Ovary (tissue), 9 donors: Measurements from ENCODE around the gene CCDC7. TPM values are rescaled to one million over a fixed set of nuclear protein-coding genes. Genes with fewer than 3 reads are reported as not detected.
"Not testable (repeated sequence)": the region's sequence is repeated elsewhere in the genome, so short reads cannot be mapped to it uniquely, and the experiment has no call there.

Experiments used
- DNase-seq, 5 donors: peaks; one replicate each; pipeline ENCODE4 v3.0.0-alpha.2; 2019 to 2020
- H3K27ac ChIP-seq, 2 donors: fragments of 200-600 bp; one replicate each; pipeline versions ENCODE4 v1.5.1 to v1.8.0; 2019 to 2022
- H3K27me3 ChIP-seq: fragments of 200-600 bp; one replicate; pipeline ENCODE4 v1.8.0; 2022
- H3K36me3 ChIP-seq: fragments of 200-600 bp; sonication (generic); one replicate; pipeline ENCODE4 v1.5.1; 2019
- H3K4me1 ChIP-seq: one replicate; pipeline ENCODE4 v1.8.1; 2013; ENCODE audit warnings: mild to moderate bottlenecking, moderate library complexity; ENCODE audit not compliant: insufficient read depth
- H3K4me3 ChIP-seq: fragments of 200-600 bp; sonication (generic); one replicate; pipeline ENCODE4 v1.5.1; 2017
- H3K9me3 ChIP-seq, 2 donors: fragments of 200-600 bp in 1 of 2; sonication (generic) in 1 of 2; one replicate each; pipeline versions ENCODE4 v1.5.1 to v1.8.1; 2013 to 2019; ENCODE audit warnings: mild to moderate bottlenecking in 1 of 2, moderate library complexity in 1 of 2
- EP300 ChIP-seq: sonication (generic); formaldehyde crosslinking; IDR thresholded peaks from one replicate; pipeline ENCODE4 v1.6.1; 2017; ENCODE audit warnings: antibody characterized with exemption
- POLR2A ChIP-seq: fragments of 450-650 bp; IDR thresholded peaks from one replicate; pipeline ENCODE4 v1.6.1; 2017; ENCODE audit warnings: antibody characterized with exemption, mild to moderate bottlenecking, moderate library complexity
- WGBS, 3 donors: extraction: QIAGEN DNeasy Blood & Tissue Kit in 1 of 3; methylation state at CpG; one replicate each; pipeline versions ENCODE4 v1.1.5 to v1.1.7; 2013 to 2017; 5-methylcytosine and 5-hydroxymethylcytosine counted together
- intact Hi-C, 4 donors: fragments of 100-400 bp; cut with DNase I; formaldehyde crosslinking; loops; one replicate each; pipeline versions ENCODE4 v1.11.0 to v1.15.1; 2022 to 2023
- polyA plus RNA-seq, 2 donors: library from polyadenylated mRNA; stranded (reverse); fragments of 200-250 nt in 1 of 2; fragments of 350-450 nt in 1 of 2; fragmentation: Illumina TruSeq in 1 of 2; extraction: RNeasy Lipid Tissue Mini Kit (QIAGEN cat#74804) in 1 of 2; gene quantifications; one replicate each; pipeline ENCODE4 v1.2.3, GENCODE V29; 2013 to 2014
- total RNA-seq, 7 donors: library from RNA; depleted of rRNA in 2 of 7; stranded (reverse); fragments of >200 nt in 2 of 7; fragmentation: NEBNext Ultra II Directional in 3 of 7; extraction: Animal tissue kit (Norgen Biotek cat#: 25700) in 3 of 7; gene quantifications; one replicate each; pipeline versions ENCODE4 v1.1.0 to v1.2.4, GENCODE V29; 2016 to 2023
- TF ChIP-seq, protein P1 (sequence below), 3 donors: fragments of 450-650 bp in 2 of 3; fragments of 200-600 bp in 1 of 3; IDR thresholded peaks; one replicate each; pipeline versions ENCODE4 v1.5.1 to v1.8.0; 2016 to 2022; ENCODE audit warnings: antibody characterized with exemption in 3 of 3, mild to moderate bottlenecking in 1 of 3
- donor health status: DM: no; HTN: no; CAD: no; lungs with moderate emphysema.
- donor health status: DM: no; HTN: no; CAD: no.
- donor health status: Bipolar disorder and iron deficiency.
- donor health status: DM: yes; HTN: yes; CAD: no.
- donor health status: DM: no; HTN: no; CAD: no.
- donor health status: DM: yes; HTN: yes; CAD: no.

Gene CCDC7
- total and polyA plus RNA-seq, 9 donors = 1.2 to 83.4 (median 47.2) TPM

DNA sequence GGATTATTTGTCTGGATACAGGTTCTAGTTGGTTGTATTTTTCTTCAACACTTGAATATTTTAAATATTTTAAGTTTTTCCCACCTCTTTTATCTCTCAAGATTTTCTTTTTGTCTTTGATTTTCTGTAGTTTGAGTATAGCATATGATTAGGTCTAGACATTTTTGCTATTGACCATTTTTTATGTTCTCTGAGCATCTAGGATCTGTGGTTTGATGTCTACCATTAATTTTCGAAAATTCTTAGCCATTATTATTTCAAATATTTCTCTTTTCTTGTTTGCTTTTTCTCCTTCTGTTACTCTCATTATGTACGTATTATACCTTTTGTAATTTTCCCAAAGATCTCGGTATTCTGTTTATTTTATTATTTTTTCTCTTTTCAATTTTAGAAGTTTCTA lies 293.0 kb downstream of the CCDC7 start:
- intact Hi-C loops = no loop called here
- Histone ChIP-seq H3K4me1 (no peaks in the 10 kb centered on the region), H3K27me3 (no peaks in the 10 kb centered on the region), H3K27ac (no peak overlapping the region), H3K36me3 (no peaks in the 10 kb centered on the region), H3K9me3 (no peaks in the 10 kb centered on the region), H3K4me3 (no peak overlapping the region)
- TF ChIP-seq, protein P1, sequence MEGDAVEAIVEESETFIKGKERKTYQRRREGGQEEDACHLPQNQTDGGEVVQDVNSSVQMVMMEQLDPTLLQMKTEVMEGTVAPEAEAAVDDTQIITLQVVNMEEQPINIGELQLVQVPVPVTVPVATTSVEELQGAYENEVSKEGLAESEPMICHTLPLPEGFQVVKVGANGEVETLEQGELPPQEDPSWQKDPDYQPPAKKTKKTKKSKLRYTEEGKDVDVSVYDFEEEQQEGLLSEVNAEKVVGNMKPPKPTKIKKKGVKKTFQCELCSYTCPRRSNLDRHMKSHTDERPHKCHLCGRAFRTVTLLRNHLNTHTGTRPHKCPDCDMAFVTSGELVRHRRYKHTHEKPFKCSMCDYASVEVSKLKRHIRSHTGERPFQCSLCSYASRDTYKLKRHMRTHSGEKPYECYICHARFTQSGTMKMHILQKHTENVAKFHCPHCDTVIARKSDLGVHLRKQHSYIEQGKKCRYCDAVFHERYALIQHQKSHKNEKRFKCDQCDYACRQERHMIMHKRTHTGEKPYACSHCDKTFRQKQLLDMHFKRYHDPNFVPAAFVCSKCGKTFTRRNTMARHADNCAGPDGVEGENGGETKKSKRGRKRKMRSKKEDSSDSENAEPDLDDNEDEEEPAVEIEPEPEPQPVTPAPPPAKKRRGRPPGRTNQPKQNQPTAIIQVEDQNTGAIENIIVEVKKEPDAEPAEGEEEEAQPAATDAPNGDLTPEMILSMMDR (IDR thresholded peaks at IDR 0.05) = no peak
- TF ChIP-seq EP300 (no peak), POLR2A (no peak)
- WGBS, 3 donors = 90 to 98% (median 96%) methylated on average over 3 of the region's 3 CpGs
- DNase-seq = no peak

DNA sequence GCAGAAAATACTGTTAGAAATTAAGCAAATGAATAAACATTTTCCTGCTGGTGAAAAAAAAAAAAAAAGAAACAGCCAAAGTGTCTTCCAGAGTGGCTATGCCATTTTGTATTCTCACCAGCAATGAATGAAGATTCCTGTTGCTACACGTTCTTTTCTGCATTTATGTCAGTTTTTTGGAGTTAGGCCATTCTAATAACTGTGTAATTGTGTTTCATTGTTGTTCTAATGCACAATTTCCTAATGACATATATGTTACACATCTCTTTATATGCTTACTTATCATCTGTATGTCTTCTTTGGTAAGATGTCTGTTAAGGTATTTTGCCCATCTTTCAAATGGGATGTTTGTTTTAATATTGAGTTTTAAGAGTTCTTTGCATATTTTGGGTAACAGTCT lies 298.4 kb downstream of the CCDC7 start:
- H3K27ac ChIP-seq = no peak overlapping the region
- H3K27me3 ChIP-seq = no peaks in the 10 kb centered on the region
- peaks cover 0 to 3% of the 10 kb centered on the region in 2 donors for H3K9me3 ChIP-seq
- no peak for DNase-seq
- 65 to 74% (median 71%) methylated on average over 1 of the region's 1 CpG for WGBS, 3 donors
- intact Hi-C loops = no loop called here
- no peaks in the 10 kb centered on the region for H3K4me1 ChIP-seq
- no peaks in the 10 kb centered on the region for H3K36me3 ChIP-seq
- TF ChIP-seq, protein P1 (IDR thresholded peaks at IDR 0.05) = no peak
- no peak for TF ChIP-seq POLR2A
- no peak for TF ChIP-seq EP300
- no peak overlapping the region for H3K4me3 ChIP-seq

DNA sequence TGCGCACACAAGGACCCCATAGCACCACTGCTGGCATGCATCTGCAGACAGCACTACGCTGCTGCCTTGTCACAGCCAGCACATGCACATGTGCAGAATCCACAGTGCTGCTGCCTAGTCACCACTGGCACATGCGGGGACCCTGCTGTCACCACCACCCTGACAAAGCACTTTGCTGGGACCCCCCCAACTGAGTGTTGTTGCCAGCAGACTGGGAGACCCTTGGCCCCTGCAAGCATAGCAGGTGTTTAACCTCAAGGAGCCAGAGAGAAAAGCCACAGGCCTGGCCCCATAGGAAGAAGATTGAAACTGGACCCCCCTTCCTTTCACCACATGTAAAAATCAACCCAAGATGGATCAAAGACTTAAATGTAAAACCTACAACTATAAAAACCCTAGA lies 300.9 kb downstream of the CCDC7 start:
- peaks cover 0 to 3% of the 10 kb centered on the region in 2 donors for H3K9me3 ChIP-seq
- no peak for DNase-seq
- no peak overlapping the region for H3K27ac ChIP-seq
- H3K4me3 ChIP-seq = no peak overlapping the region
- no peaks in the 10 kb centered on the region for H3K36me3 ChIP-seq
- WGBS, 3 donors = 58 to 97% (median 97%) methylated on average over 3 of the region's 3 CpGs
- no peaks in the 10 kb centered on the region for H3K27me3 ChIP-seq
- H3K4me1 ChIP-seq = no peaks in the 10 kb centered on the region
- intact Hi-C loops = no loop called here
- TF ChIP-seq POLR2A (no peak), EP300 (no peak)
- TF ChIP-seq, protein P1 (IDR thresholded peaks at IDR 0.05) = no peak

DNA sequence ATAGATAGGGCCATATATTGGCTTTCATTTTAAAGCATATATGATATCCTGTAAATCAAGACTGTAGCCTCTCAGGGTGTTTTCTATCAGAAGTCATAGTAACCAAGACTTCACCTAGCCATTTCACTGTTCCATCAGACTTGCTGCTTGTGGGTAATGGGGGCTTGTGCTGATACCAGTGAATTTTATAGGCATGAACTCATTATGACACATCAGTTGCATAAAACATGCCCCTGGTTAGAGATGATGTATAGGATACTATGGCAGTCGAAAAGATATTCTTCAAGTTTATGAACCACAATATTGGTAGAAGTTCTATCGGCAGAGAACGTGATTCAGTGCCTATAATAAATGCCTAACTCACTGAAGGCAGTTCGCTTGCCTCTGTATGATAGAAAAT lies 305.6 kb downstream of the CCDC7 start:
- 68 to 72% (median 70%) methylated on average over 4 of the region's 4 CpGs for WGBS, 3 donors
- TF ChIP-seq EP300 = no peak
- TF ChIP-seq, protein P1 (IDR thresholded peaks at IDR 0.05) = no peak
- no peak for TF ChIP-seq POLR2A
- no peak overlapping the region for H3K4me3 ChIP-seq
- H3K4me1 ChIP-seq = no peaks in the 10 kb centered on the region
- peaks cover 0 to 3% of the 10 kb centered on the region in 2 donors for H3K9me3 ChIP-seq
- no peak overlapping the region for H3K27ac ChIP-seq
- no peak for DNase-seq
- no peaks in the 10 kb centered on the region for H3K27me3 ChIP-seq
- intact Hi-C loops = no loop called here
- no peaks in the 10 kb centered on the region for H3K36me3 ChIP-seq

DNA sequence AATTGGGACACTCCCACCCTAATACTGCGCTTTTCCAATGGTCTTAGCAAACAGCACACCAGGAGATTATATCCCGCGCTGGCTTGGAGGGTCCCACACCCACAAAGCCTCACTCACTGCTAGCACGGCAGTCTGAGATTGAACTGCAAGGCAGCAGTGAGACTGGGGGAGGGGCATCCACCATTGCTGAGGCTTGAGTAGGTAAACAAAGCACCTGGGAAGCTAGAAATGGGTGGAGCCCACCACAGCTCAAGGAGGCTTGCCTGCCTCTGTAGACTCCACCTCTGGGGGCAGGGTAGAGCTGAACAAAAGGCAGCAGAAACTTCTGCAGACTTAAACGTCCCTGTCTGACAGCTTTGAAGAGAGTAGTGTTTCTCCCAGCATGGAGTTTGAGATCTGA lies 309.0 kb downstream of the CCDC7 start:
- intact Hi-C loops, H3K4me3 ChIP-seq, H3K36me3 ChIP-seq, H3K27ac ChIP-seq, H3K4me1 ChIP-seq, DNase-seq, H3K9me3 ChIP-seq, H3K27me3 ChIP-seq: not testable (repeated sequence)
- 71 to 91% (median 90%) methylated on average over 5 of the region's 5 CpGs for WGBS, 3 donors
